DOHH2 (cell line): ENCODE results near the gene DAPP1.

Source experiments
- H3F3A ChIP-seq: fragments of 200-600 bp; sonication (generic), shearing (Covaris generic); 2 replicates; pipeline ENCODE4 v1.6.0; 2016; ENCODE audit warnings: antibody characterized with exemption, mild to moderate bottlenecking; ENCODE audit not compliant: control insufficient read depth, insufficient read depth
- H3K27ac ChIP-seq: fragments of 200-600 bp; sonication (generic); 2 replicates; pipeline ENCODE4 v1.5.1; 2014; ENCODE audit warnings: low read depth, mild to moderate bottlenecking, low read length, moderate library complexity
- H3K27me3 ChIP-seq: fragments of 200-600 bp; sonication (generic); 2 replicates; pipeline ENCODE4 v1.6.1; 2014; ENCODE audit warnings: mild to moderate bottlenecking, low read length, mixed read lengths; ENCODE audit not compliant: control insufficient read depth
- H3K36me3 ChIP-seq: fragments of 200-600 bp; sonication (generic); 2 replicates; pipeline ENCODE4 v1.6.1; 2014; ENCODE audit warnings: mild to moderate bottlenecking, low read length, moderate library complexity, mixed read lengths; ENCODE audit not compliant: control insufficient read depth
- H3K4me1 ChIP-seq: fragments of 200-600 bp; sonication (generic); 2 replicates; pipeline ENCODE4 v1.6.1; 2014; ENCODE audit warnings: mild to moderate bottlenecking, low read length, mixed read lengths; ENCODE audit not compliant: control insufficient read depth
- H3K4me2 ChIP-seq: fragments of 200-600 bp; sonication (generic); 2 replicates; pipeline ENCODE4 v1.6.0; 2014; ENCODE audit warnings: mild to moderate bottlenecking, low read length, moderate library complexity
- H3K4me3 ChIP-seq: fragments of 200-600 bp; sonication (generic); 2 replicates; pipeline ENCODE4 v1.5.1; 2014; ENCODE audit warnings: mild to moderate bottlenecking, low read length, mixed read lengths
- H3K79me2 ChIP-seq: fragments of 200-600 bp; sonication (generic); 2 replicates; pipeline ENCODE4 v1.6.1; 2014; ENCODE audit warnings: mild to moderate bottlenecking, low read length, mixed read lengths; ENCODE audit not compliant: control insufficient read depth
- H3K9me2 ChIP-seq: fragments of 200-600 bp; sonication (generic); replicated peaks from 2 replicates; pipeline ENCODE4 v1.6.1; 2014; ENCODE audit warnings: mild to moderate bottlenecking, low read length, mixed read lengths; ENCODE audit not compliant: control insufficient read depth
- H3K9me3 ChIP-seq: fragments of 200-600 bp; sonication (generic); 2 replicates; pipeline ENCODE4 v1.6.1; 2014; ENCODE audit warnings: antibody characterized with exemption, low read length, mixed read lengths; ENCODE audit not compliant: control insufficient read depth, insufficient read depth
- H4K20me1 ChIP-seq: fragments of 200-600 bp; sonication (generic); 2 replicates; pipeline ENCODE4 v1.6.0; 2014; ENCODE audit warnings: low read depth, mild to moderate bottlenecking, antibody characterized with exemption, low read length, moderate library complexity; ENCODE audit not compliant: control insufficient read depth, insufficient read depth
- EZH2phosphoT487 ChIP-seq: fragments of 200-600 bp; sonication (generic); IDR thresholded peaks from 2 replicates; pipeline ENCODE4 v1.6.1; 2017; ENCODE audit warnings: borderline replicate concordance, mild to moderate bottlenecking, antibody characterized with exemption, low read length, moderate library complexity, mixed read lengths
- TF ChIP-seq, protein P1 (sequence below): fragments of 200-600 bp; sonication (generic); IDR thresholded peaks from one replicate; pipeline ENCODE4 v1.5.1; 2014; ENCODE audit warnings: antibody characterized with exemption, mild to moderate bottlenecking, low read depth, low read length; ENCODE audit not compliant: poor library complexity, severe bottlenecking

The DAPP1 gene

DNA sequence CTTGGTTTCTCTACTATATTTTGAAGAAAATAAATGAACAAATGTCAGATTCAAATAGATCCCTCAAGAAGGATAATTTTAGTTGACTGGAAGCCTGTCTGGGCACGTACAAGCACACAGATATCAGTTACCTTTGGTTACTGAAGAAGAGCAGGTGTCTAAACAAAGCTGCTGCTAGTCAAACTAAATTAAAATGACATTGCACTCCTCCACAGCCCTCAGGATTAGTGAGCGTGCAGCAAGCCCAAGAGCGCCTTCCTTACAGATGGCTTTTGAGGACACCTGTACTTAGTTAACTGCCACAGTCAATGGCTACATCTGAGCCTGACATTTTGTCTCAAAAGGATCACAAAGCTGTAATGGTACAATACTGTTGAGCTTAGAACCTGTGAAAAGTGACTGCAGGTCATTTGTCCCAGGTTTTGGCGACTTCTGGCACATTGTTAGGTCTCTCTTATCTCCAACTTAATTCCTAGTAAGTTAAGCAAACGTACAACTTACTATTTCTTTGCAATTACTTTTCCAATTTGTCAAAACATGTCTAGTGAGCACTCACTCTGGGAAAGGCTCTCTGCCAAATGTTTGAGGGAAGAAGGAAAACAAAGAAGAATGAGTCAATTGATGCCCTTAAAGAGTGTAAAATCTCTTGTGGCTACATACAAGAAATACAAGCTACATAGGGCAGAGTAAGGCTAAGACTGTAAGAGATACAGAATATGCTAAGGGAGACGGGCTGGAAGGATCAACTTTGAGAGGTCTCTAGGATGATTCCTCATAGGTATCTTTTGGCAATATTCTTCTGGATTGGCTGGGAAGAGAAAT lies 25.6 kb upstream of the DAPP1 start:
- no peaks in the 10 kb centered on the region for H3K27me3 ChIP-seq
- no peaks in the 10 kb centered on the region for H3K79me2 ChIP-seq
- H3K9me2 ChIP-seq = no peaks in the 10 kb centered on the region
- no peak overlapping the region for H3K27ac ChIP-seq
- H3K4me3 ChIP-seq = no peak overlapping the region
- no peaks in the 10 kb centered on the region for H3K36me3 ChIP-seq
- H3F3A ChIP-seq = no peaks in the 10 kb centered on the region
- TF ChIP-seq EZH2phosphoT487 = no peak
- TF ChIP-seq, protein P1, sequence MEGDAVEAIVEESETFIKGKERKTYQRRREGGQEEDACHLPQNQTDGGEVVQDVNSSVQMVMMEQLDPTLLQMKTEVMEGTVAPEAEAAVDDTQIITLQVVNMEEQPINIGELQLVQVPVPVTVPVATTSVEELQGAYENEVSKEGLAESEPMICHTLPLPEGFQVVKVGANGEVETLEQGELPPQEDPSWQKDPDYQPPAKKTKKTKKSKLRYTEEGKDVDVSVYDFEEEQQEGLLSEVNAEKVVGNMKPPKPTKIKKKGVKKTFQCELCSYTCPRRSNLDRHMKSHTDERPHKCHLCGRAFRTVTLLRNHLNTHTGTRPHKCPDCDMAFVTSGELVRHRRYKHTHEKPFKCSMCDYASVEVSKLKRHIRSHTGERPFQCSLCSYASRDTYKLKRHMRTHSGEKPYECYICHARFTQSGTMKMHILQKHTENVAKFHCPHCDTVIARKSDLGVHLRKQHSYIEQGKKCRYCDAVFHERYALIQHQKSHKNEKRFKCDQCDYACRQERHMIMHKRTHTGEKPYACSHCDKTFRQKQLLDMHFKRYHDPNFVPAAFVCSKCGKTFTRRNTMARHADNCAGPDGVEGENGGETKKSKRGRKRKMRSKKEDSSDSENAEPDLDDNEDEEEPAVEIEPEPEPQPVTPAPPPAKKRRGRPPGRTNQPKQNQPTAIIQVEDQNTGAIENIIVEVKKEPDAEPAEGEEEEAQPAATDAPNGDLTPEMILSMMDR = no peak
- H4K20me1 ChIP-seq = no peaks in the 10 kb centered on the region
- no peaks in the 10 kb centered on the region for H3K4me1 ChIP-seq
- H3K9me3 ChIP-seq = no peaks in the 10 kb centered on the region
- no peak overlapping the region for H3K4me2 ChIP-seq

DNA sequence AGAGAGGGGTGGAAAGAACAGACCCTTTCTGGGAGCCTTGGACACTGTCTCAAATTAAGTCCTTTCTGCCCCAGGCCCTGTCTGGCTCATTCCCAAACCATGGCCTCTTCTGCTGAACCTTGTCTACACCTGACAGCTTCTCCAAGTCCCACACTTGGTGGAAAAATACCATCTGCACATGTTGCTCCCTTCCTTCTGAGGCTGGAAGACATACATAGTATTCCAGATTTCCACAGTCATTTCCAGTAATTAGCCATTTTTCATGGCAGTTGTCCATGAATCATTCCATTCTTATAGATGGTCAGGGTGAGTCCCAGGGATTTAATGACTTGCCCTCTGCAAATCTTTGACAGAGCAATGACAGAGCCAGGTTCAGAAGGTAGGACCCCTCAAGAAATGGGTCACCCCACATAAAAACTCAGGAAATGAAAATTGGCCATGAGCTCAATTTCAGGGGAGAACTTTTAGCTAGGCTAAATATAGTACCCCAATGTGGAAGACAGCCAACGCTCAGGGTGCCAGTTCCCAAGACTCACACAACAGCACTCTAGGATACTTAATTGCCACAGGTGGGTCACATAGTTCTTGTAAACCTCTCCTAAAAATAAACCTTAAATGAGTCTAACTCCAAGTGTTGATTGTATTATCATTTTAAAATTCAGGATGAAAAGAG lies 16.2 kb upstream of the DAPP1 start:
- H4K20me1 ChIP-seq = no peaks in the 10 kb centered on the region
- no peaks in the 10 kb centered on the region for H3K9me2 ChIP-seq
- H3K9me3 ChIP-seq = no peaks in the 10 kb centered on the region; the same call in 1 of the 2 replicates
- no peak overlapping the region for H3K4me2 ChIP-seq
- no peaks in the 10 kb centered on the region for H3F3A ChIP-seq
- H3K27ac ChIP-seq = no peak overlapping the region
- TF ChIP-seq, protein P1 = no peak
- TF ChIP-seq EZH2phosphoT487 = no peak
- H3K79me2 ChIP-seq = no peaks in the 10 kb centered on the region
- H3K4me1 ChIP-seq = no peaks in the 10 kb centered on the region
- peaks cover 36% of the 10 kb centered on the region for H3K27me3 ChIP-seq
- H3K4me3 ChIP-seq = no peak overlapping the region
- no peaks in the 10 kb centered on the region for H3K36me3 ChIP-seq

DNA sequence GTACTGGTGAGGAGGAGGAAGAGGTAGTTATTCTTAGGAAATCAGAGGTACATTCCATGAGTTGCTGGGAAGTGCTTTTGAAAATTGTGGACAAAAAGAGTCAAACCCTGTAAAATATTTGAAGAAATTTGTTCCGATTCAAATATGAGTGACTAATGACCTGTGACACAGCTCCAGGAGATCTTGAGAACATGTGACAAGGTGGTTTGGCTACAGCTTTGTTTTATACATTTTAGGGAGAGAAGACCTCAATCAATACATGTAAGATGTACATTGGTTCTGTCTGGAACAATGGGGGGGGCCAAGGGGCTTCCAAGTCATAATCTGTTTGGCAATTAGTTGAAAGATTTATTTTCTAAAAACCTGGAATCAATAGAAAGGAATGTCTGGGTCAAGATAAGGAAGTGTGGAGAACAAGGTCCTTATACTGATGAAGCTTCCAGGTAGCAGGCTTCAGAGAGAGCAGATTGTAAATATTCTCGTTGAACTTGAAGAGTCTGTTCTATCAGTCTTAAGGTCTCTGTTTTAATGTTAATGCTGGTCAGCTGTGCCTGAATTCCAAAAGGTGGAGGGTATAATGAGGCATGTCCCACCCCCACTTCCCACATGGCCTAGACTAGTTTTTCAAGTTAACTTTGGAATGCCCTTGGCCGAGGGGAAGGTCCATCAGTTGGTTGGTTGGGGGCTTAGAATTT lies 15.5 kb upstream of the DAPP1 start:
- Histone ChIP-seq H3K79me2 (no peaks in the 10 kb centered on the region), H3K9me2 (no peaks in the 10 kb centered on the region), H4K20me1 (no peaks in the 10 kb centered on the region), H3K4me1 (no peaks in the 10 kb centered on the region), H3K27me3 (peaks cover 36% of the 10 kb centered on the region), H3F3A (no peaks in the 10 kb centered on the region), H3K4me3 (no peak overlapping the region), H3K4me2 (no peak overlapping the region), H3K9me3 (no peaks in the 10 kb centered on the region; the same call in 1 of the 2 replicates), H3K36me3 (no peaks in the 10 kb centered on the region), H3K27ac (no peak overlapping the region)
- TF ChIP-seq, protein P1 = no peak
- TF ChIP-seq EZH2phosphoT487 = no peak
